Testis (tissue), 3 donors: ENCODE data around the gene STK32A. TPM values are rescaled to one million over a fixed set of nuclear protein-coding genes. Genes with fewer than 3 reads are reported as not detected.

ENCODE experiments used
- DNase-seq: peaks from one replicate; pipeline ENCODE4 v3.0.0-alpha.2; 2019
- H3K27ac ChIP-seq, 2 donors: fragments of 200-600 bp; sonication (generic); one replicate each; pipeline ENCODE4 v1.5.1; 2019
- H3K27me3 ChIP-seq: fragments of 200-600 bp; sonication (generic); one replicate; pipeline ENCODE4 v1.5.1; 2019
- H3K36me3 ChIP-seq: fragments of 200-600 bp; sonication (generic); one replicate; pipeline ENCODE4 v1.5.1; 2017; ENCODE audit warnings: low read depth; ENCODE audit errors: missing control alignments
- H3K4me1 ChIP-seq: fragments of 200-600 bp; sonication (generic); one replicate; pipeline ENCODE4 v1.5.1; 2019
- H3K4me3 ChIP-seq, 2 donors: fragments of 200-600 bp; sonication (generic); one replicate each; pipeline ENCODE4 v1.5.1; 2017 to 2019
- H3K9me3 ChIP-seq: fragments of 200-600 bp; sonication (generic); one replicate; pipeline ENCODE4 v1.5.1; 2017
- CTCF ChIP-seq, 3 experiments: fragments of 450-650 bp in 2 of 3; fragments of 200-600 bp in 1 of 3; sonication (generic) in 1 of 3; IDR thresholded peaks; one replicate each; pipeline ENCODE4 v1.5.1; 2016 to 2019; ENCODE audit warnings: antibody characterized with exemption in 3 of 3, mild to moderate bottlenecking in 2 of 3, moderate library complexity in 1 of 3
- POLR2A ChIP-seq: fragments of 450-650 bp; IDR thresholded peaks from one replicate; pipeline ENCODE4 v1.6.1; 2017; ENCODE audit warnings: antibody characterized with exemption, mild to moderate bottlenecking, moderate library complexity
- WGBS, 2 donors: methylation state at CpG; one replicate each; pipeline ENCODE4 v1.1.5; 2018; 5-methylcytosine and 5-hydroxymethylcytosine counted together
- intact Hi-C: fragments of 100-400 bp; cut with DNase I; formaldehyde crosslinking; loops from one replicate; pipeline ENCODE4 v1.15.1; 2023; ENCODE audit warnings: low total_unique reads
- polyA plus RNA-seq: library from polyadenylated mRNA; stranded (reverse); fragments of 350-450 nt; fragmentation: Illumina TruSeq; extraction: RNeasy Lipid Tissue Mini Kit (QIAGEN cat#74804); gene quantifications from one replicate; pipeline ENCODE4 v1.2.3, GENCODE V29; 2014; ENCODE audit warnings: low read depth, low replicate concordance; ENCODE audit not compliant: insufficient read depth
- total RNA-seq, 2 donors: library from RNA; depleted of rRNA; stranded (reverse); fragments of >200 nt; gene quantifications; one replicate each; pipeline ENCODE4 v1.2.3, GENCODE V29; 2016

Gene STK32A
- total and polyA plus RNA-seq, 3 donors from 2014 or later = 3.9 to 7.9 (median 6.0) TPM

- Histone ChIP-seq H3K36me3 (no peaks in the 10 kb centered on the region), H3K27ac (no peak overlapping the region), H3K4me1 (no peaks in the 10 kb centered on the region), H3K4me3 (no peak overlapping the region), H3K9me3 (no peaks in the 10 kb centered on the region), H3K27me3 (no peaks in the 10 kb centered on the region)
- TF ChIP-seq CTCF (IDR thresholded peaks at IDR 0.05) = no peak
- 96 to 100% methylated on average over 1 of the region's 1 CpG for WGBS, 2 donors
- intact Hi-C loops = no loop called here
- DNase-seq = no peak
Observed at GRCh38 chr5:147377682-147378081, 142.9 kb downstream of the STK32A start.

GRCh38 chr5:147381555-147381954 is 146.7 kb downstream of the STK32A start:
- Histone ChIP-seq H3K9me3 (no peaks in the 10 kb centered on the region), H3K4me1 (no peaks in the 10 kb centered on the region), H3K36me3 (no peaks in the 10 kb centered on the region), H3K27me3 (no peaks in the 10 kb centered on the region), H3K4me3 (no peak overlapping the region), H3K27ac (no peak overlapping the region)
- 93 to 98% methylated on average over 3 of the region's 3 CpGs for WGBS, 2 donors
- no peak for DNase-seq
- no peak for TF ChIP-seq CTCF (IDR thresholded peaks at IDR 0.05)
- no peak for TF ChIP-seq POLR2A
- intact Hi-C loops = no loop called here

GRCh38 chr5:147382776-147383175 is 147.9 kb downstream of the STK32A start:
- Histone ChIP-seq H3K36me3 (no peaks in the 10 kb centered on the region), H3K4me3 (peak overlapping the region; percentile 17 to 24), H3K9me3 (no peaks in the 10 kb centered on the region), H3K27me3 (no peaks in the 10 kb centered on the region), H3K27ac (peak overlapping the region in 1 of 2 donors; percentile 39), H3K4me1 (no peaks in the 10 kb centered on the region)
- peak; percentile 21 for DNase-seq
- 52 to 64% methylated on average over 3 to 4 of the region's 4 CpGs for WGBS, 2 donors
- TF ChIP-seq POLR2A (no peak), CTCF (IDR thresholded peaks at IDR 0.05) (no peak)
- intact Hi-C loops = no loop called here

GRCh38 chr5:147384346-147385193 is 149.7 kb downstream of the STK32A start:
- TF ChIP-seq POLR2A (no peak), CTCF (IDR thresholded peaks at IDR 0.05) (no peak)
- WGBS, 2 donors = 64 to 69% methylated on average over 6 of the region's 6 CpGs
- H3K9me3 ChIP-seq = no peaks in the 10 kb centered on the region
- H3K4me3 ChIP-seq = no peak overlapping the region
- no peaks in the 10 kb centered on the region for H3K4me1 ChIP-seq
- no peaks in the 10 kb centered on the region for H3K36me3 ChIP-seq
- intact Hi-C loops = no loop called here
- H3K27me3 ChIP-seq = no peaks in the 10 kb centered on the region
- no peak overlapping the region for H3K27ac ChIP-seq
- DNase-seq = no peak

- Histone ChIP-seq H3K27me3 (no peaks in the 10 kb centered on the region), H3K9me3 (no peaks in the 10 kb centered on the region), H3K4me1 (no peaks in the 10 kb centered on the region), H3K36me3 (no peaks in the 10 kb centered on the region), H3K4me3 (no peak overlapping the region), H3K27ac (no peak overlapping the region)
- no peak for DNase-seq
- 80 to 91% methylated on average over 4 of the region's 4 CpGs for WGBS, 2 donors
- intact Hi-C loops = no loop called here
- TF ChIP-seq POLR2A (no peak), CTCF (IDR thresholded peaks at IDR 0.05) (no peak)
Observed at GRCh38 chr5:147387109-147387508, 152.3 kb downstream of the STK32A start.
